Central memory CD4-positive, alpha-beta T cell (primary cell): Measurements from ENCODE around the gene AGAP4.
"Not testable (repeated sequence)": the region's sequence is repeated elsewhere in the genome, so short reads cannot be mapped to it uniquely, and the experiment has no call there.

Experiments
- DNase-seq: peaks from one replicate; pipeline ENCODE4 v3.0.0; 2022
- total RNA-seq, 3 experiments: gene quantifications; one replicate each; lab custom pipeline; 2026; lab: John Stamatoyannopoulos, UW

Gene AGAP4
- 3.0 to 6.6 (median 5.6) reads per million in 3 experiments for total RNA-seq

DNA sequence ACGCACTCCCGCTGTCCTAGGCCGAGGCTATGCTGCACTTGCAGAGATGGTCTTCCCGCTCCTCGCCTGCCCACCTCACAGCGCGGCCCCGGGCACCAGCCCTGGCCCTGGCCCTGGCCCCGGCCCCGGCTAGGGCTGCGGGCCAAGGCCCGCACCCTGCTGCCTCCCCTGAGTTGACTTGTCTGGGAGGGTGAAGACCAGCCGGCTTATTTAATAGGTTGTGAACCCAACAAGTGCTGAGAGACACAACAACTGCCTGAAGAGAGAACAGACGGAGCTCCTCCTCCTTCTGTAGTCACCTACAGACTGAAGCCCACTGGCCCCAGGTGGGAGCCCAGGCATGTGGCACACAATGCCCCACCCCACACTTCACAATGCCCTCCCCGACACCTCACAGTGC is at the start of gene AGAP4:
Gene AGAP4 (minus strand): TSS at position 101 of the 400 bp plus-strand sequence. CDS start 153 bp downstream, outside the sequence.
- not testable (repeated sequence) for DNase-seq

DNA sequence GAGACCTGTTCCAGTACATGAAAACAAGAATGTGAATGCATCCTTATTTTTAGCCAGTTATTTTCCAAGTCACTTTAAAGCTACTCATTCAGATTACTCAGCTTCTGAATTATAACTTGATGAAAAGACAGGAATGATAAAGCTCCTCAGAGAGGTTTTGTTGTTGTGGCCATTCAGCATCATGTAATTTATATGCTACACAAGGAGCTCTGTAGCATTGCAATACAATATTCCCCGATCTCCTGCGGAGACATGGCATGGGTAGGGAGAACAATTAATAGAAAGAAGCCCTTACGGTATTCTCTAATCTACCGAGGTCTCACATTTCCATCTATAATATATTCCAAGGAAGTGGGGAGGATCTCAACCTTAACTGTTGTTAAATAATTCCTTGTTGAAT is 43.4 kb upstream of the AGAP4 start:
- not testable (repeated sequence) for DNase-seq

GRCh38 chr10:45889539-45890230 is 42.4 kb upstream of the AGAP4 start:
- not testable (repeated sequence) for DNase-seq

DNA sequence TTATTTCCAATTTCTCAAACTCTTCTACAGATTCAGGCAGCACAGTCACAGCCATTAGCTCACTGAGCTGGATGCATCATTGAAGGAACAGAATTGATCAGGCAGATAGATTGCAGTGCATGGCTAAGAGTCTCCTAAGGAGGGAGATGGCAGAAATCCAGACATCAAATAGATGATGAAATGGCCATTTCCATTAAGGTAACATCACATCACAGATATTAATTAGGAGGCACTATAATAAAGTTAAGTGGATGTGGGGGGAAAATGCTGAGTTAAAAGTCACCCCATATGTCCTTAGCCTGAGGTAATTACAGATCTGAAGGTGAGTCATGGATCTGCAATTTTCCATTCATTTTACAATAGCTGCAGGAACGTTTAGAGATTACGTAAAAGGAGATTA is 35.6 kb upstream of the AGAP4 start:
- not testable (repeated sequence) for DNase-seq

DNA sequence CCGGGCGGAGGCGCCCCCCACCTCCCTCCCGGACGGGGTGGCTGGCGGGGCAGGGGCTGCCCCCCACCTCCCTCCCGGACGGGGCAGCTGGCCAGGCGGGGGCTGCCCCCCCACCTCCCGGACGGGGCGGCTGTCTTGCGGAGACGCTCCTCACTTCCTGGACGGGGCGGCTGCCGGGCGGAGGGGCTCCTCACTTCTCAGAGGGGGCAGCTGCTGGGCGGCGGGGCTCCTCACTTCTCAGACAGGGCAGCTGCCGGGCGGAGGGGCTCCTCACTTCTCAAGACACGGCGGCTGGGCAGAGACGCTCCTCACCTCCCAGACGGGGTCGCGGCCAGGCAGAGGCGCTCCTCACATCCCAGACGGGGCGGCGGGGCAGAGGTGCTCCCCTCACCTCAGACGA is 18.1 kb upstream of the AGAP4 start:
- DNase-seq: not testable (repeated sequence)

- DNase-seq: not testable (repeated sequence)
Observed at GRCh38 chr10:45864264-45864663, 17.0 kb upstream of the AGAP4 start.

DNA sequence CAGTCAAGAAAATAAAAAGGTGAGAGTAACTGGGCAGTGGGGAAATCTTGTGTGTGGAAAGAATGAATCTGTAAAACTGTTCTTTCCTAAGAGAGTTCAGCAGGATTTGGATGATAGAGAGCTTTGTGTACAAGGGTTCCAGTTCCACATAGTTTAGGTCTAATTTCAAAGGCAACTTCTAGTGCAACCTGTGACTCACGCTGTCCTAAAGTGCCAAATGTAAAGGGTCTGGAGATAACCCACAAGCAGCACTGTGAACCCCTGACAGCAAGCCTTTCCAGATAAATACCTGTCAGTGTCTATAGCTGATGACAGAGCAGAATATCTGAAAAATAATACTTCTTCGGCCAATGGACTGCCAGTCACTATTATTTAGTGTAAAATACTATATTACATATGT is 16.3 kb upstream of the AGAP4 start:
- DNase-seq: not testable (repeated sequence)

DNA sequence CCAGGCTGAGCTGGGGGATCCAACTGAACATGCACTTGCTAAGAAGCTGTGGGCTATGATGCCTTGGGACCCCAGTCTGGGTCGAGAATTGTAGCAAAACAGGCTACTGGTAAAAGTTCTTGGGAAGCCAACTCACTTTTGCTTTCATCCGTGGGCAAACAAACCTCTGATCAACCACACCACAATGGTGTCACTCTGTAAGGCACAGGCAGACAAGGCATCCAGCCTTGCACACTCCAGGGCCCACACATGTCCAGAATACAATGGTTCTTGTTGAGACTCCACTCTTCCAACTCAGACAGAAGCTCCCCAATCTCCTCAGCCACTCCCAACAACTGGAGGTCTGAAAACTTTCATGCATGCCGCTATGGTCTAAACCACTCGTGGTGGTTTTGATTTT is 10.6 kb upstream of the AGAP4 start:
- DNase-seq: not testable (repeated sequence)

- not testable (repeated sequence) for DNase-seq
Observed at GRCh38 chr10:45848467-45848866, 1.2 kb upstream of the AGAP4 start.

DNA sequence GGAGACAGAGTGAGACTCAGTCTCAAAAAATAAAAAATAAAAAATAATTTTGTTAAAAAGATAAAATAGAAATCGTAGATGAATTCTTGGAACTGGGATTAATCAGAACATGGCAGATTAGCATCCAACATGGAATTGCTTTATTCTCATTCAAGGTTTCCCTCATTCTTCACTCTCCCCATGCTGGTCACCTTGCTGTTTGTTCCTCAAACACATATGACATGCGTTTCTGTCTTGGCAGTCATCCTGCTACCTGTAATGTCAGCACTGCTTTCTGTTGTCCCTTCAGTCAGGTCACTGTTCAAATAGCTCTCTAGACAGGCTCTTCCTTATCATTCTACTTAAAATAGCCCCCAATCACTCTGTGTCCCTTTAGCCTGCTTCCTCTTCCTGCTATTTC is 24.4 kb downstream of the AGAP4 start:
- not testable (repeated sequence) for DNase-seq

GRCh38 chr10:45820107-45820830 is 27.0 kb downstream of the AGAP4 start:
- DNase-seq: not testable (repeated sequence)

DNA sequence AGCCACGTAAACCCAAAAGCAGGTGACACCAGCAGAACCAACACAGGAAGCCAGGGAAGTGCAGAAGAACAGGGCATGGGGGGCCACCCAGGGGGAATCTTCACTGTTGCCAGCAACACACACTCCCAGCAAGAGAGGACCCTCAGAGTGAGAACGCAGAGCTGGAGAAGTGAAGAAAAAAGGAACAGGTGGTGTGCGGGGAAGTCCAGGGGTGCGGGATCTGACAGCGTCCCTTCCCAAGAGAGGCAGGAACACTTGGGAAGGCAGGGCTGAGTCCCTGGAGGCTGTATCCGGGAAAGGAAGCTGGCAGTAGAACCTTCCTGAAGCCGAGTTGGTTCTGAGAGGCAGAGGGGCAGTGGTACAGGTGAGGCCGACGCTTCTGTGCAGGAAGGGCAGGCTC is 27.7 kb downstream of the AGAP4 start:
- DNase-seq: no peak

DNA sequence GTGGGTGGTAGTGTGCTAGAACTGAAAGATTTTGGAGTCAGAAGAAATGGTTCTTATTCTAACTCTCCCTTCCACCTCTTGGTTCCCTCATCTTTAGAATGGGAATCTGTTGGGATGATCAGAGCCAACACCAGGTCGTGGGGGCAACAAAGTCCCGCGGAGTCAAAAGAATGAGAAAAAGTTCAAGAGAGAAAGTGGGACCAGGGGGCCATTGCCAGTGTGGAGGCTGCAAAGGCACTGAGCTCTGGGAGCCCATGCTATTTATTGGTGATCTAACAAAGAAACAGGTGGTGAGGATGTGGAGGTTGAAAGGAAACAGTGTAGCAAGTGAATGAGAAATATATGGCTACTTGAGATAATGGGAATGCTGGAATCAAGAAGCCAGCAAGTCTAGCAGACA is 29.4 kb downstream of the AGAP4 start:
- no peak for DNase-seq

DNA sequence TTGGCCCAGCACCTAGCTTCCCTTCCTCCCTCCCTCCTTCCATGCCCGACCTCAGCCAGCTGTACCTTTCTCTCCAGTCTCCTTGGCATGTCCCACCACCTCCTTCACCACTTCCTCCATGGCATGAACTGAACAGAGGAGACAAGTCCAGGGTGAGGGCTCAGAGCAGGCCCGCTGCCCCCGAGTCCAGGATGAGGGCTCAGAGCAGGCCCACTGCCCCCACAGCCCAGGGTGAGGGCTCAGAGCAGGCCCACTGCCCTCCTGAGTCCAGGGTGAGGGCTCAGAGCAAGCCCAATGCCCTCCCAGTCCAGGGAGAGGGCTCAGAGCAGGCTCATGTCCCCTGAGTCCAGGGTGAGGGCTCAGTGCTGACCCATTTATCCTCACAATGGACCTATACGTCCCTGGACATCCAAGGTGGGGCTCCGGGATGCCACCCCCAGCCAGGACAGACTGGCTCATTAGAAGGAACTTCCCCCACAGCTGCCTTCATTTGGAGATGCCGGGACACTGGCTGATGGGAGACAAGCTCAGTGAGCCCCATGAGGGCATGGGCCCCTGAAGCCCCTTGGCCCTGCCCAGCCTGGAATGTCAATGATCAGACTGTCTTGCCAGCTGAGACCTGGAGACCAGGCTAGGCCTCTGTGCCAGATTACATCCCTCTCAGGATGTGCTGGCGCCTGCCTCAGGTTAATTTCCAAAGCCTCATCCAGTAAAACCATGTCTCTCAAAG is 30.0 kb downstream of the AGAP4 start:
- DNase-seq: no peak

GRCh38 chr10:45814146-45814545 is 33.2 kb downstream of the AGAP4 start:
- DNase-seq: not testable (repeated sequence)

- DNase-seq: not testable (repeated sequence)
Observed at GRCh38 chr10:45812959-45813358, 34.3 kb downstream of the AGAP4 start.

DNA sequence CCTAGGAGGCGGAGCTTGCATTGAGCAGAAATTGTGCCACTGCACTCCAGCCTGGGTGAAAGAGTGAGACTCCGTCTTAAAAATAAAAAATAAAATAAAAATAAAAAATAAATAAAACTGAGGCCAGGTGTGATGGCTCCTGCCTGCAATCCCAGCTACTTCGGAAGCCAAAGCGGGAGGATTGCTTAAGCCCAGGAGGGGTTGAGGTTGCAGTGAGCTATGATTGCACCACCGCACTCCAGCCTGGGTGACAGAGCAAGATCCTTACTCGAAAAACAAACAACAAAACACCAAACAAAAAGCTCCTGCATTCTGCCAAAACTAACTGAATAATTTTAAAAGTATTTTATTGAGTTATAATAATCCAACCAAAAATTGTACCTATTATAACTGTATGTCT is 36.2 kb downstream of the AGAP4 start:
- DNase-seq: no peak

DNA sequence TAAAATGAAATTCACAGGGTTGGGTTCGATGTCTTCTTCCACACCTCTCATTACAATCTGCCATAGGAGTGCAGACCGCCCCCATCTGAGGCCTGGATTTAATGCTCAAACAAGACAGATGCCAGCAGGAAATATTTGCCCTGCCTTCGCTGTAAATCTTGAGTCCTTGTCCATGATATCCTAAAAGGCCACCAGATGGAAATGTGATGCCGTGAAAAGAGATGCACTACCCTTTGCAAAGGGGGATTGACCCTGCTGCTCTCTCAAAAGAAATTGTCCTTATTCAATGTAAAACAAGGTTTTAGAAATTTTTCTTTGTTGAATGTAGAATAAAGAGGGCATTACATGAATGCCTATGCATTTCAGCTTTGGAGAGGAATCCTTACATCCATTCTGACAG is 37.5 kb downstream of the AGAP4 start:
- no peak for DNase-seq

DNA sequence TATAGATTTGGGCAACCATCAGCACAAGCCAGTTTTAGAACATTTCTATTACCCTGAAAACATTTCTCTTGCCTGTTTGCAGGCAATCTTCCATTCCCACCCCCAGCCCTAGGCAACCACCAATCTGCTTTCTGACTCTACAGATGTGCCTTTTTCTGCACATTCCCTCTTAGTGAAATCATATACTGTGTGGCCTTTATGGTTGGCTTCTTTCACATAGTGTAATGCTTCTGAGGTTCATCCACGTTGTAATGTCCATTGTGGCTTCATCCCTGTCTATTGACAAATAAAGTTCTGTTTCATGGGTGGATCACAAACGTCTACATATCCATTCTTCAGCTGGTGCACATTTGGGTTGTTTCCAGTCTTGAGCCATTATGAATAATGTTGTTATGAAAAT is 42.3 kb downstream of the AGAP4 start:
- DNase-seq: not testable (repeated sequence)

DNA sequence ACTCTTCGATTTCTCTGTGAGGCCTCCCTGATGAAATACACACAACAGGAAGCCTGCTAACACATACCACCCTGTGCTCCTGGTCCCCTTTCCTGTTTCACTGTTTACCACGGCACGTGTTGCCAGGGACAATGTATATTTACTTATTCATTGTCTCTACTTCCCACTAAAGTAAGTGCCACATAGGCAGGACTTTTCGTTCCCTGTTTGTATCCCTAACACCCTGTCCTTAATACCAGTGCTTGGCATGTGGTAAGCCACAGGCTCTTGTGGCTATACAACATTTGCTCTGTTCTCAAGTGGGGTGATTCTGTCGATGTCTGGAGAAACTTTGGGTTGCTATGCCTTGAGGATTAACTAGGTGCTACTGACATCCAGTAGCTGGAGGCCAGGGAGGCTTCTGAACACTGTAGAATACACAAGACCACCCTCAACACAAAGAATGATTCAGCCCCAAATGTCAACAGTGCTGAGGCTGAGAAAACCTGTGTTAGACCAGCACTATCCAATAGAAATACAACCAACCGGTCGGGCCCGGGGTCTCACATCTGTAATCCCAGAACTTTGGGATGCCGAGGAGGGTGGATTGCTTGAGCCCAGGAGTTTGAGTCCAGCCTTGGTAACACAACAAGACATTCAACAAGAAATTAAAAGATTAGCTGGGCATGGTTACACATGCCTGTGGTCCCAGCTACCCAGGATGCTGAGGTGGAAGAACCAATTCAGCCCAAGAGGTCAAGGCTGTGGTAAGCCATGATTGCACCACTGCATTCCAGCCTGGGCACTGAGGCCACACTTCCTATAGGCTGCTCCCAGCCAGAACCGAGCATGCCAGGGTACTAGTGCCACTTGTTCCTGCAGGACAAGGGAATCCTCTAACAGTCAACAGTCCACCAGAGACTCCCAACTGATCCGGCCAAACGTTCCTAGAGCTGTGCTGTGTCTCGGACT is 44.0 kb downstream of the AGAP4 start:
- not testable (repeated sequence) for DNase-seq

DNA sequence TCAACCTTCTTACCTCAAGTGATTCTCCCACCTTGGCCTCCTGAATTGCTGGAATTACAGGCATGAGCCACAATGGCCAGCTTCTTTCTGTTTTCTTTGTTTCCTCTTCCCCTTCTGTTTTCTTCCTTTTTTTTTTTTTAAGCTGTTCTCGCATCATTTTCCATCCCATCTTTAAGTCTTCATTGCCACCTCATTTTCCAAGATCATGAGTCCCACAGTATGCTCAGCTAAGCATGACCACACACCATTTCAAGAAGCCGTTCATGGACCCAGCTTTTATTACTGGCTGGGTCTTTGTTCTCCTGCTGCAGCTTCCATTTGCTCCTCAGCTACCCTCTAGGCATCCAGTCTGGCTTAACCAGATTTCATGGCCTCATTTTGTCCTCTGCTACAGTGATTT is 52.5 kb downstream of the AGAP4 start:
- DNase-seq: not testable (repeated sequence)
